B cell (primary cell): ENCODE results near the gene MANBA. TPM values are rescaled to one million over a fixed set of nuclear protein-coding genes. Genes with fewer than 3 reads are reported as not detected.

Source experiments
- ATAC-seq: fragments of 200-7000 bp; cut with Tn5 transposase; one replicate; pipeline ENCODE4 v1.10.0; 2021; ENCODE audit warnings: low read depth, mild to moderate bottlenecking, moderate number of reproducible peaks, moderate library complexity
- CTCF ChIA-PET: fragments of 350-600 bp; sonication (Branson Sonifier 250); formaldehyde crosslinking; loops from one replicate; lab custom pipeline; 2021; ENCODE audit warnings: antibody characterized with exemption, inconsistent platforms; lab: Charles Lee
- POLR2A ChIA-PET: fragments of 350-600 bp; sonication (Branson Sonifier 250); formaldehyde crosslinking; loops from one replicate; lab custom pipeline; 2021; ENCODE audit warnings: antibody characterized with exemption; lab: Charles Lee
- DNase-seq: peaks from one replicate; pipeline ENCODE4 v3.0.0; 2013
- H2AFZ ChIP-seq: 2 replicates; pipeline ENCODE4 v1.6.1; 2012; ENCODE audit warnings: mild to moderate bottlenecking, low read depth, low read length; ENCODE audit not compliant: insufficient read depth, poor library complexity, severe bottlenecking
- H3K27ac ChIP-seq, 2 donors: 1 replicate in 1 of 2; 2 replicates in 1 of 2; pipeline ENCODE4 v1.5.1; 2012 to 2013; ENCODE audit warnings: low read length in 2 of 2, mild to moderate bottlenecking in 2 of 2, moderate library complexity in 1 of 2
- H3K27me3 ChIP-seq, 4 experiments: fragments of 200-600 bp in 1 of 4; sonication (generic) in 1 of 4; replicated peaks in 1 of 4; 1 replicate in 2 of 4; 2 replicates in 2 of 4; pipeline versions ENCODE4 v1.6.1 to v1.7.0; 2013 to 2016; ENCODE audit warnings: low read length in 3 of 4, mild to moderate bottlenecking in 2 of 4, mixed read lengths in 1 of 4, moderate library complexity in 1 of 4; ENCODE audit not compliant: insufficient read depth in 4 of 4, control insufficient read depth in 3 of 4; ENCODE audit errors: control extremely low read depth in 1 of 4
- H3K36me3 ChIP-seq, 2 experiments: replicated peaks in 1 of 2; 1 replicate in 1 of 2; 2 replicates in 1 of 2; pipeline versions ENCODE4 v1.6.1 to v1.7.1; 2013; ENCODE audit warnings: low read length in 1 of 2; ENCODE audit not compliant: insufficient read depth in 2 of 2, control insufficient read depth in 1 of 2; ENCODE audit errors: control extremely low read depth in 1 of 2, extremely low read depth in 1 of 2
- H3K4me1 ChIP-seq, 2 donors: fragments of 200-600 bp in 1 of 2; sonication (generic) in 1 of 2; 1 replicate in 1 of 2; 2 replicates in 1 of 2; pipeline versions ENCODE4 v1.5.1 to v1.6.1; 2013 to 2017; ENCODE audit warnings: low read length in 2 of 2; ENCODE audit not compliant: control insufficient read depth in 2 of 2, insufficient read depth in 2 of 2
- H3K4me2 ChIP-seq: replicated peaks from 2 replicates; pipeline ENCODE3; 2012; ENCODE audit warnings: mild to moderate bottlenecking, low read depth, low read length; ENCODE audit not compliant: poor library complexity, severe bottlenecking
- H3K4me3 ChIP-seq, 5 experiments: fragments of 200-600 bp in 1 of 5; sonication (generic) in 1 of 5; 1 replicate in 3 of 5; 2 replicates in 2 of 5; pipeline versions ENCODE4 v1.5.1 to v1.7.0; 2011 to 2016; ENCODE audit warnings: low read length in 4 of 5, mild to moderate bottlenecking in 4 of 5, low read depth in 2 of 5, control low read depth in 1 of 5, moderate library complexity in 1 of 5; ENCODE audit not compliant: insufficient read depth in 1 of 5; ENCODE audit errors: control extremely low read depth in 1 of 5, extremely low read depth in 1 of 5
- H3K79me2 ChIP-seq: fragments of 200-600 bp; sonication (generic); one replicate; pipeline ENCODE4 v1.6.0; 2016; ENCODE audit warnings: low read length; ENCODE audit not compliant: control insufficient read depth, insufficient read depth
- H3K9ac ChIP-seq: fragments of 200-600 bp; sonication (generic); 2 replicates; pipeline ENCODE4 v1.6.1; 2017; ENCODE audit warnings: mild to moderate bottlenecking, low read length, moderate library complexity
- H3K9me3 ChIP-seq, 3 donors: one replicate each; pipeline versions ENCODE4 v1.6.1 to v1.7.1; 2013; ENCODE audit warnings: low read length in 2 of 3; ENCODE audit not compliant: control insufficient read depth in 2 of 3, insufficient read depth in 1 of 3; ENCODE audit errors: control extremely low read depth in 1 of 3
- H4K20me1 ChIP-seq: 2 replicates; pipeline ENCODE4 v1.6.0; 2012; ENCODE audit warnings: mild to moderate bottlenecking, low read length; ENCODE audit not compliant: insufficient read depth, control insufficient read depth, poor library complexity, severe bottlenecking
- H3K27ac Mint-ChIP-seq: one replicate; pipeline ENCODE4 v1.8.0; 2021; ENCODE audit warnings: mixed read lengths
- H3K27me3 Mint-ChIP-seq: one replicate; pipeline ENCODE4 v1.8.0; 2021; ENCODE audit warnings: mixed read lengths
- H3K4me1 Mint-ChIP-seq: one replicate; pipeline ENCODE4 v1.8.0; 2021; ENCODE audit warnings: mixed read lengths
- H3K4me3 Mint-ChIP-seq: one replicate; pipeline ENCODE4 v1.8.0; 2021; ENCODE audit warnings: mixed read lengths
- H3K9me3 Mint-ChIP-seq: one replicate; pipeline ENCODE4 v1.8.0; 2022; ENCODE audit warnings: mixed read lengths; ENCODE audit not compliant: insufficient read depth
- CTCF ChIP-seq: fragments of 200-600 bp; IDR thresholded peaks from one replicate; pipeline ENCODE4 v1.8.0; 2022; ENCODE audit warnings: antibody characterized with exemption, mild to moderate bottlenecking
- EZH2 ChIP-seq: IDR thresholded peaks from 2 replicates; pipeline ENCODE4 v1.6.1; 2012; ENCODE audit warnings: borderline replicate concordance, low read depth, mild to moderate bottlenecking, moderate library complexity, low read length; ENCODE audit not compliant: insufficient read depth, poor library complexity, severe bottlenecking
- WGBS: methylation state at CpG from one replicate; pipeline ENCODE4 v1.1.5; 2013; ENCODE audit warnings: missing lambda C conversion rate; ENCODE audit not compliant: insufficient coverage; 5-methylcytosine and 5-hydroxymethylcytosine counted together
- intact Hi-C: fragments of 100-400 bp; cut with micrococcal nuclease; formaldehyde crosslinking; loops from one replicate; pipeline ENCODE4 v1.10.0; 2022
- polyA plus RNA-seq: library from polyadenylated mRNA; depleted of rRNA; stranded (reverse); fragments of >200 nt; gene quantifications from 2 replicates; pipeline ENCODE4 v1.2.3, GENCODE V29; 2012
- total RNA-seq, 2 donors: library from RNA; stranded (reverse); fragments of 120-200 nt in 1 of 2; gene quantifications; 1 replicate in 1 of 2; 2 replicates in 1 of 2; pipeline versions ENCODE4 v1.2.3 to v1.2.4, GENCODE V29; 2013 to 2022

The MANBA gene
- total and polyA plus RNA-seq, 2 donors (not counting 1 experiment from before 2014, with no cell fraction given) = 91.6 to 119 TPM

- WGBS = 100% methylated on average over 1 of the region's 11 CpGs
- POLR2A ChIA-PET = interaction anchor here (0.7 kb wide), 2 partner anchors 12 to 110 kb away, joined by 3 to 6 read pairs; partner anchors contain the start of gene CISD2
- peak overlapping the region; percentile 4 to 98 for H3K27ac ChIP-seq
- ATAC-seq (no peak), DNase-seq (no peak)
- H3K27me3 Mint-ChIP-seq = no peaks in the 10 kb centered on the region
- H3K4me1 ChIP-seq = peaks cover 29 to 35% of the 10 kb centered on the region in 2 donors
- no peaks in the 10 kb centered on the region for H3K9me3 ChIP-seq
- H3K9me3 Mint-ChIP-seq = no peaks in the 10 kb centered on the region
- TF ChIP-seq EZH2 (no peak), CTCF (no peak)
- no peaks in the 10 kb centered on the region for H3K27me3 ChIP-seq
- peak overlapping the region; percentile 90 for H3K4me2 ChIP-seq
- H3K4me1 Mint-ChIP-seq = peaks cover 56% of the 10 kb centered on the region
- peaks cover 0 to 2% of the 10 kb centered on the region in 2 experiments for H3K36me3 ChIP-seq
- H3K27ac Mint-ChIP-seq = peak overlapping the region; percentile 42
- H4K20me1 ChIP-seq = no peaks in the 10 kb centered on the region
- H3K4me3 Mint-ChIP-seq = peak overlapping the region; percentile 96
- intact Hi-C loops = no loop called here
- CTCF ChIA-PET = no interaction called here
- peak overlapping the region in 1 of 5 experiments; percentile 69 for H3K4me3 ChIP-seq
- no peak overlapping the region for H2AFZ ChIP-seq
- H3K9ac ChIP-seq = peak overlapping the region; percentile 93
- H3K79me2 ChIP-seq = peaks cover 68% of the 10 kb centered on the region
Measured at GRCh38 chr4:102758241-102759160, 2.3 kb downstream of the MANBA start.

GRCh38 chr4:102757681-102758080 lies 3.1 kb downstream of the MANBA start:
- H3K4me1 Mint-ChIP-seq = peaks cover 56% of the 10 kb centered on the region
- ATAC-seq (no peak), DNase-seq (no peak)
- peaks cover 29 to 35% of the 10 kb centered on the region in 2 donors for H3K4me1 ChIP-seq
- H2AFZ ChIP-seq = no peak overlapping the region
- no peak overlapping the region for H3K9ac ChIP-seq
- CTCF ChIA-PET = no interaction called here
- peak overlapping the region in 1 of 2 donors; percentile 72 for H3K27ac ChIP-seq
- peak overlapping the region; percentile 17 for H3K27ac Mint-ChIP-seq
- 78% methylated on average over 1 of the region's 1 CpG for WGBS
- no peaks in the 10 kb centered on the region for H3K9me3 Mint-ChIP-seq
- no peaks in the 10 kb centered on the region for H4K20me1 ChIP-seq
- H3K36me3 ChIP-seq = peaks cover 0 to 2% of the 10 kb centered on the region in 2 experiments
- no peaks in the 10 kb centered on the region for H3K27me3 ChIP-seq
- POLR2A ChIA-PET = no interaction called here
- H3K4me3 Mint-ChIP-seq = peak overlapping the region; percentile 21
- no peaks in the 10 kb centered on the region for H3K27me3 Mint-ChIP-seq
- TF ChIP-seq CTCF (no peak), EZH2 (no peak)
- peak overlapping the region; percentile 16 for H3K4me2 ChIP-seq
- H3K4me3 ChIP-seq = no peak overlapping the region
- intact Hi-C loops = no loop called here
- no peaks in the 10 kb centered on the region for H3K9me3 ChIP-seq
- peaks cover 74% of the 10 kb centered on the region for H3K79me2 ChIP-seq
